Bronchial epithelial cell (primary cell): ENCODE data around the gene METTL13. TPM values are rescaled to one million over a fixed set of nuclear protein-coding genes. Genes with fewer than 3 reads are reported as not detected.

ENCODE experiments used
- DNase-seq: peaks from one replicate; pipeline ENCODE4 v3.0.0-alpha.2; 2010; ENCODE audit warnings: low read depth
- FAIRE-seq: peaks from 2 replicates; lab custom pipeline; 2011; peaks lifted over from hg19 to GRCh38; lab: Jason Lieb, UNC
- H3K27me3 ChIP-seq: 2 replicates; pipeline ENCODE4 v1.5.1; 2011; ENCODE audit warnings: low read length; ENCODE audit not compliant: control insufficient read depth, insufficient read depth
- H3K36me3 ChIP-seq: 2 replicates; pipeline ENCODE4 v1.5.1; 2011; ENCODE audit warnings: low read length; ENCODE audit not compliant: control insufficient read depth, insufficient read depth
- H3K4me3 ChIP-seq: 2 replicates; pipeline ENCODE4 v1.5.1; 2011; ENCODE audit warnings: mild to moderate bottlenecking, low read depth, low read length, control low read depth
- total RNA-seq: library from RNA; depleted of rRNA; stranded (reverse); fragments of >200 nt; gene quantifications from 2 replicates; pipeline ENCODE4 v1.2.1, GENCODE V29; 2014
- TF ChIP-seq, protein P1 (sequence below): IDR thresholded peaks from 2 replicates; pipeline ENCODE4 v1.5.1; 2011; ENCODE audit warnings: mild to moderate bottlenecking, moderate library complexity, low read length, control low read depth, inconsistent platforms; ENCODE audit not compliant: insufficient read depth, severe bottlenecking

Gene METTL13
- total RNA-seq, 1 donor from 2014 or later = 30.8 TPM

DNA sequence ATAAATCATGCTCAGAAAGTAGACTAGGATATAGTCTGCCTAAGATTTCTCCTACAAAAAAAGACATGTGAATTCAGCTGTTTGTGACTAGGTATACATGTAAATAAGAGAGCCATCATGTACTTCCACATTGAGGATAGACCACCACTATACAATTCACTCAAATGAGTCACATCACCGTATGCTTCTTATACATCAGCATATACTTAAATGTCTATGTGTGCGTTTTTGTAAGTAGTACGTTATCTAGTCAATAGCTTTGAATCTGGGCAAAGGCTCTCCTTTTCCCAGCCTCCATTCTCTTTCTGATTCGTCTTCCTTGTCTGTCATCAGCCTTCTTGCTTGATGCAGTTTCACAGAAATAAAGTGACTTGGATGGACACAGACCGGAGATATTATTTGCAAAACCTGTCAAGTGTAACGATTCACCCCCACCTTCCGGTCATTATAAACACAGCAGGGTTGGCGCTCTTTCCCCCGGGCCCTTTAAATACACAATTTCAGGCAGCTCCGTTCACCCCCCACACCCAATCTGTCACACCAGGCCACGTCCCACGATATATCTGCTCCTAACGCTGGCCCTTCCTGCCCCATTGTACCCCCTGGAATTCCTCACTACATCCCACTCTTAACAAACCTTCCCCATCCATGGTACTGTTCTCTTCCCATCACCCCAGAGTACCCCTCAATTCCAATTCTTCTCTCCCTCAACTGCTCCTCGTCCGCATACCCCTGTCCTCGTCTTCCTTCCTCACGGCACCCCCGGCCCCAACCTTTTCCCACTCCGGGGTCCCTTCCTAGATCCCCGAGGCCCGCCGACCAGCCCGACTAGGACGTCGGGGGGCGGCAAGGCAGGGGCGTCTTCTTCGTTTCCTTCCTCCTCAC lies 40.2 kb upstream of the METTL13 start:
- FAIRE-seq = no peak
- Histone ChIP-seq H3K4me3 (peak overlapping the region; percentile 83), H3K36me3 (peaks cover 3% of the 10 kb centered on the region), H3K27me3 (no peaks in the 10 kb centered on the region)
- TF ChIP-seq, protein P1, sequence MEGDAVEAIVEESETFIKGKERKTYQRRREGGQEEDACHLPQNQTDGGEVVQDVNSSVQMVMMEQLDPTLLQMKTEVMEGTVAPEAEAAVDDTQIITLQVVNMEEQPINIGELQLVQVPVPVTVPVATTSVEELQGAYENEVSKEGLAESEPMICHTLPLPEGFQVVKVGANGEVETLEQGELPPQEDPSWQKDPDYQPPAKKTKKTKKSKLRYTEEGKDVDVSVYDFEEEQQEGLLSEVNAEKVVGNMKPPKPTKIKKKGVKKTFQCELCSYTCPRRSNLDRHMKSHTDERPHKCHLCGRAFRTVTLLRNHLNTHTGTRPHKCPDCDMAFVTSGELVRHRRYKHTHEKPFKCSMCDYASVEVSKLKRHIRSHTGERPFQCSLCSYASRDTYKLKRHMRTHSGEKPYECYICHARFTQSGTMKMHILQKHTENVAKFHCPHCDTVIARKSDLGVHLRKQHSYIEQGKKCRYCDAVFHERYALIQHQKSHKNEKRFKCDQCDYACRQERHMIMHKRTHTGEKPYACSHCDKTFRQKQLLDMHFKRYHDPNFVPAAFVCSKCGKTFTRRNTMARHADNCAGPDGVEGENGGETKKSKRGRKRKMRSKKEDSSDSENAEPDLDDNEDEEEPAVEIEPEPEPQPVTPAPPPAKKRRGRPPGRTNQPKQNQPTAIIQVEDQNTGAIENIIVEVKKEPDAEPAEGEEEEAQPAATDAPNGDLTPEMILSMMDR = peak; percentile 10
- DNase-seq = peak; percentile 26

DNA sequence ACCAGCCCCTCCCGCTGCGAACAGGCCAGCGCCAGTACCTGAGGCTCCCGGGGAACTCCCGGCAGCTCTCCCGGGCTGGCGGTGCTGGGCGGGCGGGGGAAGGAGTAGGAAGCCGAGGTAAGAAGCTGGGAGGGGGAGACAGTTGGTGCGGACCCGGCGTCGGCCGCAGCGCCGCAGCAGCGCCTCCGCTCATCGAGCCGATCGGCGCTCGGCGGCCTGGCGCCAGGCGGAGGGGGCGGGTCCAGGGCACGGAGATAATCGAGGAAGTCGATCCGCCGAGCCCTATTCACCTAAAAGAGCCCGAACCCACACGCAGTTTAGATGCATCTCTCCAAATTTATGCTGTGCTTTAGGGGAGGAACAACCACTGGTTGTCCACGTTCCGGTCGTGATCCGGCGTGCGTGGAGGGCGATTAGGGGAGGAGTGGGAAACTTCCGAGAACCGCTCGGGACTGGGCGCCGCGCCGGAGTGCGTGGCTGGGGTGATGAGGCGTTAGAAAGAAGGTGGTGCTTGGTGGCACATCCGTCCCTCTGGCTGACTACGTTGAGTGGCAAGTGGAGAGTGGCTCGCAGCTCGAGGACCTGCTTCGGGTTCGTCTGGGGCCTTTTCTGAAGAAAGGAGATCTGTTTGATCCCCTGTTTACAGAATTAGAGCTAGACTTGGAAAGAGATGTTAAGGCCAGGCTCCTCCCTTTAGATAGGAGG lies 39.4 kb upstream of the METTL13 start, which contains the start of gene VAMP4:
Gene VAMP4, minus strand, starts transcription at position 194 of the 705 bp plus-strand sequence. CDS start 3,651 bp downstream, outside the sequence.
- DNase-seq = peak; percentile 52
- Histone ChIP-seq H3K4me3 (peak within 1 kb of the TSS; percentile 83), H3K36me3 (no peaks in the 10 kb centered on the region), H3K27me3 (no peaks in the 10 kb centered on the region)
- TF ChIP-seq, protein P1 = no peak
- no peak for FAIRE-seq

DNA sequence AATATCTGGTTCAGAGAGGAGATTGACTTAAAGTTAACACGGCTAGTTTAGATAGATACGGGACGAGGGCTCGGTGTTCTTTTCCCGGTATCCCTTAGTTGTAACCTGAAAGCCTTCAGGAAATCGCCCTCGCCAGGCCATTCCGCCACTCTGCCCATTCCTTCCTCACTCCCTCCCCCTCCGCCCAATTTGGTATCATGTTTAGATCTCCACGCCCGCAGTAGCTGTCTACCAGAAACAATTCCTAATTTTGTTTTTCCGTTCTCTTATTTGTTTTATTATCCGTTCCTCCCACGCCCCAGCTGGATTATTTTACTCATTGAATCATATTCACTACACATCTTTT lies 38.9 kb upstream of the METTL13 start:
- H3K36me3 ChIP-seq = no peaks in the 10 kb centered on the region
- no peak for DNase-seq
- no peaks in the 10 kb centered on the region for H3K27me3 ChIP-seq
- TF ChIP-seq, protein P1 = no peak
- H3K4me3 ChIP-seq = peak overlapping the region; percentile 83
- FAIRE-seq = no peak

DNA sequence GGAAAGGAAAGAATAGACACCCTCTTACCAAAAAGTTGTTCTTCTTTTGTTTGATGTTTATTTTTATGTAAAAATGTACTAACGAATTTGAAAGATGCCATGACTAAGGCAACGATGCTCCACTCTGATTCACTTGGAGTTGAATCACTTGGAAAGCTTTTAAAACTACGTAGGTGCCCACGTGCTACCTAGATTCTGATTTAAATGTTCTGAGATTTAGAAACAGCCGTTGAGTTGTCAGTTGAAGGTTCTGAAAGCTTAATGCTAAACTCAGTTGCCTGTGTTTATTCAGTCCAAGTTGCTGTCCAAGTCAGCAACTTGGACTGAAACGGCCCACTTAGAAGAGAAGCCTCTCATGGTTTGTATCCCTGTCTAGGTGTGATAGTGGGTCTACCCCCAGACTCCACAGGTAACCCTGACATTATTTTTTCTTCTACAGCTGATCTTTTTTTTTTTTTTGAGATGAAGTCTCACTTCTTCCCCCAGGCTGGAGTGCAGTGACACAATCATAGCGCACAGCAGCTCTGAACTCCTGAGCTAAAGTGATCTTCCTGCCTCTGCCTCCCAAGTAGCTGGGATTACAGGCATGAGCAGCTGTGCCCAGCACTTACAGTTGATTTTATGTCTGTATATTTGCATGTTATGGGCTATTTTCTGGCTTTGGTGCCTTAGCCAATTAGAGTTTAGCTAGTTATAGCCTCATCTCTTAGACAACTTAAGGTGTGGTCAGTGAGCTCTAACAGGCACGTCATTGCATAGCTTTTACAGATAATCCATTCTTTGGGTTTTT lies 38.2 kb upstream of the METTL13 start:
- FAIRE-seq (no peak), DNase-seq (peak; percentile 92)
- TF ChIP-seq, protein P1 = no peak

DNA sequence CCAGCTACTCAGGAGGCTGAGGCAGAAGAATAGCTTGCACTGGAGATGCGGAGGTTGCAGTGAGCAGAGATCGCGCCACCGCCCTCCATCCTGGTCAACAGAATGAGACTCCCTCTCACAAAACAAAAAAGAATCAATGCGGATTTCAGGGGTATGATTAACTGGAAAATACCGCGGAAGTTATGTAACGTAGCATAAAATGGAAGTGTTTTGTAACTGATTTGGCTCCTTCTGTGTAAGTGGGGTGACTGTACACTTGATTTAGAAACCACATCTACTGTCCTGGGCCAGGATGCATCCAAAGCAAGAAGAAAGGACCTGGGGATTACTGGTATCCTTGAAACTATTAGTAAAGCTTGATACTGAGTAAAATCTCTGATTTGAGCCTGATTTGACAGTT lies 36.5 kb upstream of the METTL13 start:
- Histone ChIP-seq H3K4me3 (no peak overlapping the region), H3K27me3 (no peaks in the 10 kb centered on the region), H3K36me3 (no peaks in the 10 kb centered on the region)
- no peak for DNase-seq
- TF ChIP-seq, protein P1 = no peak
- FAIRE-seq = no peak

More for the DNA sequence above, 38.2 kb upstream of the METTL13 start:
- Histone ChIP-seq H3K27me3 (no peaks in the 10 kb centered on the region), H3K4me3 (peak overlapping the region; percentile 83), H3K36me3 (no peaks in the 10 kb centered on the region)
